HUES6 (cell line): ENCODE results near the gene DAZAP1.

ENCODE experiments used
- H3K27ac ChIP-seq: 2 replicates; pipeline ENCODE4 v1.7.0; 2013; ENCODE audit warnings: low read depth, mild to moderate bottlenecking, low read length, inconsistent platforms
- H3K27me3 ChIP-seq: 2 replicates; pipeline ENCODE4 v1.6.1; 2013; ENCODE audit warnings: low read length; ENCODE audit not compliant: control insufficient read depth, insufficient read depth
- H3K36me3 ChIP-seq: 2 replicates; pipeline ENCODE4 v1.6.1; 2013; ENCODE audit warnings: low read length; ENCODE audit not compliant: control insufficient read depth, insufficient read depth
- H3K4me1 ChIP-seq: 2 replicates; pipeline ENCODE4 v1.6.1; 2013; ENCODE audit warnings: low read length; ENCODE audit not compliant: control insufficient read depth, insufficient read depth
- H3K4me3 ChIP-seq: 2 replicates; pipeline ENCODE4 v1.5.1; 2013; ENCODE audit warnings: low read depth, low read length
- H3K9ac ChIP-seq: one replicate; pipeline ENCODE4 v1.6.1; 2013; ENCODE audit warnings: mild to moderate bottlenecking, low read length
- H3K9me3 ChIP-seq: 2 replicates; pipeline ENCODE4 v1.6.1; 2013; ENCODE audit warnings: low read depth, low read length; ENCODE audit not compliant: control insufficient read depth, insufficient read depth

Gene DAZAP1

GRCh38 chr19:1406774-1407527, 435 bp upstream of the DAZAP1 start:
- Histone ChIP-seq H3K27me3 (no peaks in the 10 kb centered on the region), H3K4me3 (peak overlapping the region; percentile 74), H3K9me3 (no peaks in the 10 kb centered on the region), H3K27ac (peak overlapping the region; percentile 66; the same call in 1 of the 2 replicates), H3K4me1 (peaks cover 34% of the 10 kb centered on the region), H3K36me3 (peaks cover 19% of the 10 kb centered on the region), H3K9ac (peak overlapping the region; percentile 71)

GRCh38 chr19:1408300-1409203, 1.2 kb downstream of the DAZAP1 start:
- Histone ChIP-seq H3K36me3 (peaks cover 30% of the 10 kb centered on the region), H3K27me3 (no peaks in the 10 kb centered on the region), H3K4me1 (peaks cover 30% of the 10 kb centered on the region), H3K27ac (peak overlapping the region; percentile 94), H3K9ac (peak overlapping the region; percentile 91), H3K4me3 (peak overlapping the region; percentile 87), H3K9me3 (no peaks in the 10 kb centered on the region)

GRCh38 chr19:1409204-1410005, 2.0 kb downstream of the DAZAP1 start:
- Histone ChIP-seq H3K9ac (peak overlapping the region; percentile 91), H3K9me3 (no peaks in the 10 kb centered on the region), H3K4me3 (peak overlapping the region; percentile 87), H3K27me3 (no peaks in the 10 kb centered on the region), H3K4me1 (peaks cover 30% of the 10 kb centered on the region), H3K36me3 (peaks cover 31% of the 10 kb centered on the region), H3K27ac (peak overlapping the region; percentile 94; the same call in 1 of the 2 replicates)

- H3K4me3 ChIP-seq = peak overlapping the region; percentile 87
- H3K9me3 ChIP-seq = no peaks in the 10 kb centered on the region
- peaks cover 31% of the 10 kb centered on the region for H3K36me3 ChIP-seq
- peak overlapping the region; percentile 41 for H3K9ac ChIP-seq
- H3K27me3 ChIP-seq = no peaks in the 10 kb centered on the region
- peaks cover 35% of the 10 kb centered on the region for H3K4me1 ChIP-seq
- H3K27ac ChIP-seq = no peak overlapping the region
Observed at GRCh38 chr19:1410136-1410786, 2.9 kb downstream of the DAZAP1 start.

GRCh38 chr19:1410789-1411188, 3.4 kb downstream of the DAZAP1 start:
- peak overlapping the region; percentile 87; the same call in 1 of the 2 replicates for H3K4me3 ChIP-seq
- no peaks in the 10 kb centered on the region for H3K9me3 ChIP-seq
- peak overlapping the region; percentile 41 for H3K9ac ChIP-seq
- H3K27me3 ChIP-seq = no peaks in the 10 kb centered on the region
- peaks cover 31% of the 10 kb centered on the region for H3K36me3 ChIP-seq
- H3K4me1 ChIP-seq = peaks cover 40% of the 10 kb centered on the region
- no peak overlapping the region for H3K27ac ChIP-seq

- Histone ChIP-seq H3K27me3 (no peaks in the 10 kb centered on the region), H3K27ac (no peak overlapping the region), H3K36me3 (peaks cover 37% of the 10 kb centered on the region), H3K4me1 (peaks cover 47% of the 10 kb centered on the region), H3K9ac (no peak overlapping the region), H3K4me3 (no peak overlapping the region), H3K9me3 (no peaks in the 10 kb centered on the region)
Observed at GRCh38 chr19:1411255-1412191, 4.1 kb downstream of the DAZAP1 start.

GRCh38 chr19:1412323-1412923, 5.0 kb downstream of the DAZAP1 start:
- Histone ChIP-seq H3K4me3 (no peak overlapping the region), H3K9ac (no peak overlapping the region), H3K36me3 (peaks cover 45% of the 10 kb centered on the region), H3K27me3 (no peaks in the 10 kb centered on the region), H3K27ac (no peak overlapping the region), H3K9me3 (no peaks in the 10 kb centered on the region), H3K4me1 (peaks cover 52% of the 10 kb centered on the region)

GRCh38 chr19:1412995-1413800, 5.8 kb downstream of the DAZAP1 start:
- Histone ChIP-seq H3K36me3 (peaks cover 53% of the 10 kb centered on the region), H3K4me1 (peaks cover 52% of the 10 kb centered on the region), H3K27me3 (no peaks in the 10 kb centered on the region), H3K27ac (no peak overlapping the region), H3K9me3 (no peaks in the 10 kb centered on the region), H3K9ac (no peak overlapping the region), H3K4me3 (no peak overlapping the region)
